Sigmoid colon (tissue), 4 donors: ENCODE results near the gene ZNF576.

ENCODE experiments used
- EP300 ChIP-seq, 4 donors: sonication (generic); formaldehyde crosslinking; IDR thresholded peaks; one replicate each; pipeline ENCODE4 v1.6.1; 2017; ENCODE audit warnings: antibody characterized with exemption in 4 of 4
- POLR2A ChIP-seq, 2 donors: fragments of 450-650 bp; IDR thresholded peaks; one replicate each; pipeline ENCODE4 v1.6.1; 2016; ENCODE audit warnings: antibody characterized with exemption in 2 of 2, mild to moderate bottlenecking in 2 of 2, moderate library complexity in 2 of 2
- TF ChIP-seq, protein P1 (sequence below), 4 experiments: fragments of 450-650 bp in 3 of 4; fragments of 200-600 bp in 1 of 4; IDR thresholded peaks; one replicate each; pipeline ENCODE4 v1.5.1; 2016 to 2019; ENCODE audit warnings: antibody characterized with exemption in 4 of 4, mild to moderate bottlenecking in 3 of 4, moderate library complexity in 2 of 4

DNA sequence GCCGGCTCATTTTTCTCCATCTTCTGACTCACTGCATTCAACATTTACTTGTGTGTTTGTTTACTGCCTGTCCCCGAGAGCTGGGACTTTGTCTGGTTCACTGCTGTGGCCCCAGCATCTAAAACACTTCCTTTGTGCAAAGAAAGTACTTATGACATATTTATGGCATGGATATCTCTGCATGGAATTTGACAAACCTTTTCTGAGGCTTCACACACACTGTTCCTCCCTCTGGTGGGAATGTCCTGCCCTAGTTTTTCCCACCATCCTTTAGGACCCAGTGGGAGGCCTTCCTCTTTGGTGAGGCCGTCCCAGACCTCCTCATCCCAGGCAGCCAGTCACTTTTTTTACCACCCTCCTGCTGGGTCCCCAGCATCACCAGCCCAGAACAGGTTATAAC lies 14.1 kb downstream of the ZNF576 start:
- TF ChIP-seq, protein P1, sequence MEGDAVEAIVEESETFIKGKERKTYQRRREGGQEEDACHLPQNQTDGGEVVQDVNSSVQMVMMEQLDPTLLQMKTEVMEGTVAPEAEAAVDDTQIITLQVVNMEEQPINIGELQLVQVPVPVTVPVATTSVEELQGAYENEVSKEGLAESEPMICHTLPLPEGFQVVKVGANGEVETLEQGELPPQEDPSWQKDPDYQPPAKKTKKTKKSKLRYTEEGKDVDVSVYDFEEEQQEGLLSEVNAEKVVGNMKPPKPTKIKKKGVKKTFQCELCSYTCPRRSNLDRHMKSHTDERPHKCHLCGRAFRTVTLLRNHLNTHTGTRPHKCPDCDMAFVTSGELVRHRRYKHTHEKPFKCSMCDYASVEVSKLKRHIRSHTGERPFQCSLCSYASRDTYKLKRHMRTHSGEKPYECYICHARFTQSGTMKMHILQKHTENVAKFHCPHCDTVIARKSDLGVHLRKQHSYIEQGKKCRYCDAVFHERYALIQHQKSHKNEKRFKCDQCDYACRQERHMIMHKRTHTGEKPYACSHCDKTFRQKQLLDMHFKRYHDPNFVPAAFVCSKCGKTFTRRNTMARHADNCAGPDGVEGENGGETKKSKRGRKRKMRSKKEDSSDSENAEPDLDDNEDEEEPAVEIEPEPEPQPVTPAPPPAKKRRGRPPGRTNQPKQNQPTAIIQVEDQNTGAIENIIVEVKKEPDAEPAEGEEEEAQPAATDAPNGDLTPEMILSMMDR (IDR thresholded peaks at IDR 0.05) = no peak
- TF ChIP-seq POLR2A (IDR thresholded peaks at IDR 0.05) = no peak
- TF ChIP-seq EP300 (IDR thresholded peaks at IDR 0.05) = no peak
